ENCODE measurements around the gene SNX32.

The SNX32 gene

GRCh38 chr11:65899356-65900124, 65.8 kb downstream of the SNX32 start:
- H3K4me1 ChIP-seq (ENCODE audit: insufficient read depth, insufficient read length), result peaks cover 5% of the 10 kb centered on the region
- TF ChIP-seq ZNF274 (IDR thresholded peaks at IDR 0.05; ENCODE audit: low read depth, low read length), result no peak
- TF ChIP-seq YY1 (IDR thresholded peaks at IDR 0.05; ENCODE audit: insufficient read depth, insufficient read length), result no peak
- TF ChIP-seq SUZ12 (IDR thresholded peaks at IDR 0.05; ENCODE audit: extremely low read depth, insufficient read depth, insufficient read length), result no peak
- peaks cover 35% of the 10 kb centered on the region for H3K27me3 ChIP-seq (ENCODE audit: insufficient read depth, insufficient read length)
- H3K4me3 ChIP-seq (ENCODE audit: insufficient read length, low read depth), result peak overlapping the region; percentile 88
- no peak for DNase-seq (ENCODE audit: low read depth, low spot score)
- H3K9ac ChIP-seq (ENCODE audit: insufficient read length, low read depth), result peak overlapping the region; percentile 93
- H3K9me3 ChIP-seq (ENCODE audit: insufficient read depth, low read length), result no peaks in the 10 kb centered on the region
- peaks cover 34% of the 10 kb centered on the region for H3K36me3 ChIP-seq (ENCODE audit: insufficient read depth, insufficient read length, low read length)

- Histone ChIP-seq H3K4me3 (ENCODE audit: insufficient read length, low read depth) (peak within 1 kb of the TSS; percentile 88), H3K9me3 (ENCODE audit: insufficient read depth, low read length) (no peaks in the 10 kb centered on the region), H3K36me3 (ENCODE audit: insufficient read depth, insufficient read length, low read length) (peaks cover 30% of the 10 kb centered on the region), H3K9ac (ENCODE audit: insufficient read length, low read depth) (peak within 1 kb of the TSS; percentile 93), H3K27me3 (ENCODE audit: insufficient read depth, insufficient read length) (peaks cover 35% of the 10 kb centered on the region), H3K4me1 (ENCODE audit: insufficient read depth, insufficient read length) (peaks cover 5% of the 10 kb centered on the region)
- DNase-seq (ENCODE audit: low read depth, low spot score), result peak; percentile 84
- TF ChIP-seq YY1 (IDR thresholded peaks at IDR 0.05; ENCODE audit: insufficient read depth, insufficient read length), result no peak
- TF ChIP-seq ZNF274 (IDR thresholded peaks at IDR 0.05; ENCODE audit: low read depth, low read length), result no peak
- no peak for TF ChIP-seq SUZ12 (IDR thresholded peaks at IDR 0.05; ENCODE audit: extremely low read depth, insufficient read depth, insufficient read length)
These were observed 66.5 kb downstream of the SNX32 start, which contains the start of gene FOSL1 for GRCh38 chr11:65900125-65900898. TSS of gene FOSL1 (minus strand) at chr11:65900388. CDS start at chr11:65900339, 49 bp downstream.

- H3K27me3 ChIP-seq (ENCODE audit: insufficient read depth, insufficient read length), result peaks cover 35% of the 10 kb centered on the region
- peaks cover 5% of the 10 kb centered on the region for H3K4me1 ChIP-seq (ENCODE audit: insufficient read depth, insufficient read length)
- no peak for TF ChIP-seq ZNF274 (IDR thresholded peaks at IDR 0.05; ENCODE audit: low read depth, low read length)
- no peak for TF ChIP-seq SUZ12 (IDR thresholded peaks at IDR 0.05; ENCODE audit: extremely low read depth, insufficient read depth, insufficient read length)
- TF ChIP-seq YY1 (IDR thresholded peaks at IDR 0.05; ENCODE audit: insufficient read depth, insufficient read length), result no peak
- H3K9ac ChIP-seq (ENCODE audit: insufficient read length, low read depth), result no peak overlapping the region
- peaks cover 25% of the 10 kb centered on the region for H3K36me3 ChIP-seq (ENCODE audit: insufficient read depth, insufficient read length, low read length)
- DNase-seq (ENCODE audit: low read depth, low spot score), result no peak
- no peak overlapping the region for H3K4me3 ChIP-seq (ENCODE audit: insufficient read length, low read depth)
- H3K9me3 ChIP-seq (ENCODE audit: insufficient read depth, low read length), result no peaks in the 10 kb centered on the region
These were observed 67.1 kb downstream of the SNX32 start for GRCh38 chr11:65900899-65901180.

GRCh38 chr11:65903068-65903481, 69.3 kb downstream of the SNX32 start:
- Histone ChIP-seq H3K9ac (ENCODE audit: insufficient read length, low read depth) (peak overlapping the region; percentile 65), H3K36me3 (ENCODE audit: insufficient read depth, insufficient read length, low read length) (peaks cover 5% of the 10 kb centered on the region), H3K27me3 (ENCODE audit: insufficient read depth, insufficient read length) (peaks cover 35% of the 10 kb centered on the region), H3K4me1 (ENCODE audit: insufficient read depth, insufficient read length) (peaks cover 5% of the 10 kb centered on the region), H3K9me3 (ENCODE audit: insufficient read depth, low read length) (no peaks in the 10 kb centered on the region), H3K4me3 (ENCODE audit: insufficient read length, low read depth) (no peak overlapping the region)
- TF ChIP-seq SUZ12 (IDR thresholded peaks at IDR 0.05; ENCODE audit: extremely low read depth, insufficient read depth, insufficient read length), result no peak
- TF ChIP-seq YY1 (IDR thresholded peaks at IDR 0.05; ENCODE audit: insufficient read depth, insufficient read length), result no peak
- no peak for TF ChIP-seq ZNF274 (IDR thresholded peaks at IDR 0.05; ENCODE audit: low read depth, low read length)
- DNase-seq (ENCODE audit: low read depth, low spot score), result no peak

Data from NT2/D1 (cell line).